BE2C (cell line): Measurements from ENCODE around the gene ATP8B2.

Experiments used
- DNase-seq: peaks from one replicate; pipeline ENCODE4 v3.0.0-alpha.2; 2020
- H3K27me3 ChIP-seq: fragments of 250-450 bp; sonication (Bioruptor Pico); 2 replicates; pipeline ENCODE4 v1.5.1; 2020; ENCODE audit warnings: mild to moderate bottlenecking
- H3K36me3 ChIP-seq: fragments of 250-450 bp; sonication (Bioruptor Pico); 2 replicates; pipeline ENCODE4 v1.5.1; 2020; ENCODE audit warnings: mild to moderate bottlenecking
- H3K4me1 ChIP-seq: fragments of 250-450 bp; sonication (Bioruptor Pico); 2 replicates; pipeline ENCODE4 v1.5.1; 2020
- H3K4me3 ChIP-seq: 2 replicates; pipeline ENCODE4 v1.5.1; 2011; ENCODE audit warnings: low read depth, low read length
- H3K9me3 ChIP-seq: fragments of 250-450 bp; sonication (Bioruptor Pico); 2 replicates; pipeline ENCODE4 v1.5.1; 2020
- TF ChIP-seq, protein P1 (sequence below): IDR thresholded peaks from 2 replicates; pipeline ENCODE4 v1.5.1; 2012; ENCODE audit warnings: mild to moderate bottlenecking, low read depth, low read length

ATP8B2 gene

DNA sequence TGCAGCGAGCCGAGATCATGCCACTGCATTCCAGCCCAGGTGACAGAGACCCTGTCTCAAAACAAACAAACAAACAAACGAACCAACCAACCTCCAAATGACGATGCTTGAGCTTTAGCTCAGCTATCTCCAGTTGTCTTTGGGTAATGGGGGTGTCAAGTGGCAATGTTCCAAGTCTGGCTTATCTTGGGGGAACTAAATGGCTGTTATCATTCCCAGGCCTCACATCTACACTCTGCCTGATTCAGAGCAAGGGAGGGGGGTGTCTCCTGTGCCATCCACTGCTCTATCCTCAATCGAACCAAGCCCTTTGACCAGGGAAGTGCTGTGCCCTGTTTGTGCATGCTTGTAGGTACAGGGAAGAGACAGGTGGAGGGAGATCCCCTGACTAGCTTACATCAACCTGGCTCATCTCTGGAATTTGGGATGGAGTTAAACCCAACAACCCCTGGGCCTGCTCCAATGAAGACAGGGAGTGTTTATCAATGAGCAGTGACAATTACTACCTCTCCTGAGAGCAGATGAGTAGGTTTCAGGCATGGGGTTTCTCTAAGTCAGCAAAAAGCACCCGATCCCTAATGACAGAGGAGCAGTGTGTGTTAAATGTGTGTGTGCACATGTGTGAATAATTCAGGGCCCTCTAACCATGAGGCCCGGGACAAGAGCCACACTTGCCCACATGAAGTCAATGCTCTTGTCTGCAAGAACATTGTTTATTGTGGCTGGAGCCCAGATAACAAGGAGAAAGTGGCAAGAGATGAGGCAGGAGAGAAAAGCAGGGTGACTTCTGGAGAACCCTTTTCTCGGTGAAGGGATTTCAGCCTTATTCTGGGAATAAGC, 59.5 kb downstream of the ATP8B2 start:
- no peak overlapping the region for H3K4me3 ChIP-seq

DNA sequence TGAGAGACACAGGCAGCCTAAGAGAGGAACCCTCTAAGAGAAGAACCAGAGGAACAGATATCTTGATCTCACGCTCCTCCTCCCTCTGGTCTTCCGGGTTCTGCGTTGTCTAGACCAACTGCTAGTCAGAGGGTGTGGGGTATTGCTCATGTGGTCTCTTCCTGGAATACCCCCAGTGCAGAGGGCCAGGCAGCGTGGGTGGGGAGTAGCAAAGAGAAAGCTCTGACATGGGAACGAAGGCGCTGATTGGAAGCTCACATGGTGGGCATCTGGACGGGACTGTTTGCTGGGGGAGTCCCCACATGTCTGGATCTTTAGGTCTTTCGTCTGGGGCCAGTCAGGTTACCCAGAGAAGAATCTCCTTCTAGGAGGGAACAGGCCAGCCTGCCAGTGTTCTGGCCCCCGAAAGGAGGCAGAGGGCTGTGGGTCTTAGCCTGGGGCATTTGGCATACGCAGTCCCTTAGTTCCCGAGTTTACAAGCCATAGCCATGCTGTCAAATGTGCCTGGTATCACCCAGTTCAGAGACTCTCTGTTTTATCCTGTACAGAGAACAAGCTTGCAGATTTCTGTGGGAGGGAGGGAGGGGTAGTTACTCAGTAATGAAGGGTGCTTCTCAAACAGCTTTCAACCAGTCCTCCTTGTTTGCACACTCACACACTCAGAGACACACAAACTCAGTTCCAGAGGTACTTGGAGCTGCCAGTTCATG, 61.5 kb downstream of the ATP8B2 start:
- TF ChIP-seq, protein P1, sequence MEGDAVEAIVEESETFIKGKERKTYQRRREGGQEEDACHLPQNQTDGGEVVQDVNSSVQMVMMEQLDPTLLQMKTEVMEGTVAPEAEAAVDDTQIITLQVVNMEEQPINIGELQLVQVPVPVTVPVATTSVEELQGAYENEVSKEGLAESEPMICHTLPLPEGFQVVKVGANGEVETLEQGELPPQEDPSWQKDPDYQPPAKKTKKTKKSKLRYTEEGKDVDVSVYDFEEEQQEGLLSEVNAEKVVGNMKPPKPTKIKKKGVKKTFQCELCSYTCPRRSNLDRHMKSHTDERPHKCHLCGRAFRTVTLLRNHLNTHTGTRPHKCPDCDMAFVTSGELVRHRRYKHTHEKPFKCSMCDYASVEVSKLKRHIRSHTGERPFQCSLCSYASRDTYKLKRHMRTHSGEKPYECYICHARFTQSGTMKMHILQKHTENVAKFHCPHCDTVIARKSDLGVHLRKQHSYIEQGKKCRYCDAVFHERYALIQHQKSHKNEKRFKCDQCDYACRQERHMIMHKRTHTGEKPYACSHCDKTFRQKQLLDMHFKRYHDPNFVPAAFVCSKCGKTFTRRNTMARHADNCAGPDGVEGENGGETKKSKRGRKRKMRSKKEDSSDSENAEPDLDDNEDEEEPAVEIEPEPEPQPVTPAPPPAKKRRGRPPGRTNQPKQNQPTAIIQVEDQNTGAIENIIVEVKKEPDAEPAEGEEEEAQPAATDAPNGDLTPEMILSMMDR = no peak
- H3K4me3 ChIP-seq = no peak overlapping the region
- no peaks in the 10 kb centered on the region for H3K27me3 ChIP-seq

More for the DNA sequence above, 59.5 kb downstream of the ATP8B2 start:
- DNase-seq = no peak
- H3K36me3 ChIP-seq = no peaks in the 10 kb centered on the region
- TF ChIP-seq, protein P1 = no peak
- H3K4me1 ChIP-seq = no peaks in the 10 kb centered on the region
- no peaks in the 10 kb centered on the region for H3K9me3 ChIP-seq
- H3K27me3 ChIP-seq = no peaks in the 10 kb centered on the region

DNA sequence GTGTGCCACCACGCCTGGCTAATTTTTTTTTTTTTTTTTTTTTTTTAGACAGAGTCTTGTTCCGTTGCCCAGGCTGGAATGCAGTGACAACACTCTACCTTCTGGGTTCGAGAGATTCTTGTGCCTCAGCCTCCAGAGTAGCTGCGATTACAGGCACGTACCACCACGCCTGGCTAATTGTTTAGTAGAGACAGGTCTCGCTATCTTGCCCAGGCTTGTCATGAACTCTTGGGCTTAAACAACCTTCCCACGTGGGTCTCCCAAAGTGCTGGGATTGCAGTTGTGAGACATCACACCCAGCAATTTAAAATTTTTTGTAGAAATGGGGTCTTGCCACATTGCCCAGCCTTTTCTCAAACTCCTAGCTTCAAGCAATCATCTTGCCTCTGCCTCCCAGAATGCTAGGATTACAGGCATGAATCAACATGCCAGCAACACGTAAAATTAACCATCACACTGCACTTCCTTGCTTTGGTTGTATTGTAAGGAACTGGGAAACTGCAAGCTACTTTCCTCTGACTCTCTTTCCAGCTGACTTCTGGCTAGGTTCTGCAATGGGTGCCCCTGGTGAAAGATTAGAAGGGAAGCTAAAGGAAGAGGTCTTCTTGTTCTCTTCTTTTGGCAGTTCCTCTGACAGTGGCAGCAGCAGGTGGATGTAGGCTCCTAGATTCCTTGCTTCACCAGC, 65.9 kb downstream of the ATP8B2 start:
- H3K9me3 ChIP-seq = no peaks in the 10 kb centered on the region
- no peaks in the 10 kb centered on the region for H3K36me3 ChIP-seq
- DNase-seq = no peak
- no peak overlapping the region for H3K4me3 ChIP-seq
- H3K27me3 ChIP-seq = no peaks in the 10 kb centered on the region
- H3K4me1 ChIP-seq = no peaks in the 10 kb centered on the region
- TF ChIP-seq, protein P1 = no peak

More for the DNA sequence above, 61.5 kb downstream of the ATP8B2 start:
- Histone ChIP-seq H3K9me3 (no peaks in the 10 kb centered on the region), H3K36me3 (no peaks in the 10 kb centered on the region), H3K4me1 (no peaks in the 10 kb centered on the region)
- no peak for DNase-seq

DNA sequence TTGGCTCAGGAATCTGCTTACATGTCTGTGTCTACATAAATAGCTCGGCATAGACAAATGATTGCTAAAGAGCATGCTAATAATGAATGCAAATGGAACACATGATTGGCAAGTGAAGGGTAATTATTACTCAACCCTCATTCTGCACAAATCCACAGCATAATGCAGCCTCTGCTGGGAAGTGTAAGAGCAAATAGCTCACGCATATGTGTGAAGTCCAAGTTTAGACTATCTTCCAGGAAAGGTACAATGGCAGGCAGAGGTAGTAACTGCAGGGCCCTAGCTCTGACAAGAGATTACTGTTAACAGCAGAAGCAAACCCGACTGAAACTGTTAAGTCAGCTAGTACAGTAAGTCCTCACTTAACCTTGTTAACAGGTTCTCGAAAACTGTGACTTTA, 72.8 kb downstream of the ATP8B2 start:
- Histone ChIP-seq H3K4me3 (no peak overlapping the region), H3K27me3 (no peaks in the 10 kb centered on the region), H3K9me3 (no peaks in the 10 kb centered on the region), H3K4me1 (no peaks in the 10 kb centered on the region), H3K36me3 (no peaks in the 10 kb centered on the region)
- TF ChIP-seq, protein P1 = no peak
- no peak for DNase-seq

DNA sequence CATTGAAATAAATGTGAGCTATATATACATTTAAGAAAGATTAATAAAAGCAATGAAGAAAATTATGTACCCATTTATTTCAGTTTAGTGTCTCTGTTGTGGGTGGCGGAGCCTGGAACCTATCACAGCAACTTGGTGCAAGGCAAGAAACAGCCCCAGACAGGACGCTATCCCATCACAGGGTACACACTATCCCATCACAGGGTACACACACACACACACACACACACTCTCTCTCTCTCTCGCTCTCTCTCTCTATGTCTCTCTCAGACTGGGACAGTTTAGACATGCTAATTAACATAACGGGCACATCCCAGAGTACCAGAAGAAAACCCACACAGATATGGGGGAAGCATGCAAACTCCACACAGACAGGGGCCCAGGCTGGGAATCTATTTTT, 73.4 kb downstream of the ATP8B2 start:
- TF ChIP-seq, protein P1 = no peak
- H3K36me3 ChIP-seq = no peaks in the 10 kb centered on the region
- H3K4me3 ChIP-seq = no peak overlapping the region
- no peaks in the 10 kb centered on the region for H3K9me3 ChIP-seq
- no peak for DNase-seq
- H3K27me3 ChIP-seq = no peaks in the 10 kb centered on the region
- no peaks in the 10 kb centered on the region for H3K4me1 ChIP-seq
